T-helper 17 cell (primary cell): ENCODE data around the gene ADAM22. TPM values are rescaled to one million over a fixed set of nuclear protein-coding genes. Genes with fewer than 3 reads are reported as not detected.
"Not testable (repeated sequence)": the region's sequence is repeated elsewhere in the genome, so short reads cannot be mapped to it uniquely, and the experiment has no call there.

Experiments
- ATAC-seq: fragments of 150-1000 bp; cut with Tn5 transposase; 2 replicates; pipeline ENCODE4 v1.10.0; 2021; ENCODE audit warnings: mild to moderate bottlenecking, moderate library complexity
- DNase-seq, 3 donors: peaks; one replicate each; pipeline versions ENCODE4 v3.0.0 to v3.0.0-alpha.2; 2020 to 2021
- H3K9me3 ChIP-seq: one replicate; pipeline ENCODE4 v1.7.0; 2013; ENCODE audit warnings: low read length, mild to moderate bottlenecking; ENCODE audit not compliant: control insufficient read depth, poor library complexity, severe bottlenecking
- H3K27ac Mint-ChIP-seq: one replicate; pipeline ENCODE4 v1.8.0; 2022; ENCODE audit warnings: mild to moderate bottlenecking, moderate library complexity, mixed read lengths
- H3K27me3 Mint-ChIP-seq: one replicate; pipeline ENCODE4 v1.8.0; 2022; ENCODE audit warnings: mixed read lengths
- H3K36me3 Mint-ChIP-seq: one replicate; pipeline ENCODE4 v1.8.0; 2022; ENCODE audit warnings: low read depth, mixed read lengths
- H3K4me1 Mint-ChIP-seq: one replicate; pipeline ENCODE4 v1.8.0; 2022; ENCODE audit warnings: mild to moderate bottlenecking, mixed read lengths
- H3K4me3 Mint-ChIP-seq: one replicate; pipeline ENCODE4 v1.8.0; 2022; ENCODE audit warnings: mild to moderate bottlenecking, moderate library complexity, mixed read lengths
- total RNA-seq, 4 donors: library from RNA in 2 of 4; stranded (reverse) in 2 of 4; gene quantifications; one replicate each; pipeline ENCODE4 v1.2.3 and lab custom pipeline; 2022 to 2026

The ADAM22 gene
- total RNA-seq, 2 donors from 2014 or later, result 2.0 to 3.0 TPM

GRCh38 chr7:88147341-88147740 is 213.3 kb downstream of the ADAM22 start:
- H3K27ac Mint-ChIP-seq, result no peak overlapping the region
- H3K27me3 Mint-ChIP-seq, result no peaks in the 10 kb centered on the region
- H3K4me1 Mint-ChIP-seq, result no peaks in the 10 kb centered on the region
- no peaks in the 10 kb centered on the region for H3K9me3 ChIP-seq
- ATAC-seq (no peak), DNase-seq (no peak)
- H3K36me3 Mint-ChIP-seq, result peaks cover 2% of the 10 kb centered on the region
- no peak overlapping the region for H3K4me3 Mint-ChIP-seq

GRCh38 chr7:88147949-88148348 is 213.9 kb downstream of the ADAM22 start:
- Mint-ChIP-seq H3K27me3 (no peaks in the 10 kb centered on the region), H3K36me3 (peaks cover 2% of the 10 kb centered on the region), H3K4me1 (no peaks in the 10 kb centered on the region), H3K4me3 (no peak overlapping the region), H3K27ac (no peak overlapping the region)
- ATAC-seq (no peak), DNase-seq (no peak)
- H3K9me3 ChIP-seq, result no peaks in the 10 kb centered on the region

GRCh38 chr7:88150033-88150432 is 216.0 kb downstream of the ADAM22 start:
- Mint-ChIP-seq H3K27ac (no peak overlapping the region), H3K4me1 (no peaks in the 10 kb centered on the region), H3K27me3 (no peaks in the 10 kb centered on the region), H3K4me3 (no peak overlapping the region), H3K36me3 (peaks cover 9% of the 10 kb centered on the region)
- H3K9me3 ChIP-seq, result no peaks in the 10 kb centered on the region
- ATAC-seq, result no peak
- no peak for DNase-seq

GRCh38 chr7:88151119-88151790 is 217.2 kb downstream of the ADAM22 start:
- DNase-seq (no peak), ATAC-seq (no peak)
- peaks cover 9% of the 10 kb centered on the region for H3K36me3 Mint-ChIP-seq
- H3K27ac Mint-ChIP-seq, result no peak overlapping the region
- no peaks in the 10 kb centered on the region for H3K9me3 ChIP-seq
- H3K27me3 Mint-ChIP-seq, result no peaks in the 10 kb centered on the region
- H3K4me3 Mint-ChIP-seq, result no peak overlapping the region
- H3K4me1 Mint-ChIP-seq, result no peaks in the 10 kb centered on the region

DNA sequence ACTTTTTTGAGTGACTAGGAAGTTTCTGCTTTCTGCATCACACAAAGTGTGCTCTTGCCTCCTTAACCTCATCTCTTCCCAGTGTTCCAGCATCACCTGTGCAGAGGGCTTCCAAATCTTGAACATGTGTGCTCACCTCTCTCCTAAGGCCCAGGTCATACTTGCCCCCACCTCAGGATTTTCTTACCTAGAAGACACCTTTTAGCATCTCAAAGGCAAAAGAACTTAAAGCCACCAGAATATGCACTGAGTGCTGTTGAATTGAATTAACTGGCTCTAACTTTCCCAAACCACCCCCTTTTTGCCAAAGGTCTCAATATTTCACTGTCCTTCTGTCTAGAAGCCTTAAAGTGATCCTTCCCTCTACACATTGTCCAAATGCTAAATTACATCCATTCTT is 219.3 kb downstream of the ADAM22 start:
- Mint-ChIP-seq H3K27me3 (no peaks in the 10 kb centered on the region), H3K36me3 (peaks cover 8% of the 10 kb centered on the region), H3K27ac (no peak overlapping the region), H3K4me3 (no peak overlapping the region), H3K4me1 (no peaks in the 10 kb centered on the region)
- H3K9me3 ChIP-seq, result no peaks in the 10 kb centered on the region
- no peak for ATAC-seq
- no peak for DNase-seq

DNA sequence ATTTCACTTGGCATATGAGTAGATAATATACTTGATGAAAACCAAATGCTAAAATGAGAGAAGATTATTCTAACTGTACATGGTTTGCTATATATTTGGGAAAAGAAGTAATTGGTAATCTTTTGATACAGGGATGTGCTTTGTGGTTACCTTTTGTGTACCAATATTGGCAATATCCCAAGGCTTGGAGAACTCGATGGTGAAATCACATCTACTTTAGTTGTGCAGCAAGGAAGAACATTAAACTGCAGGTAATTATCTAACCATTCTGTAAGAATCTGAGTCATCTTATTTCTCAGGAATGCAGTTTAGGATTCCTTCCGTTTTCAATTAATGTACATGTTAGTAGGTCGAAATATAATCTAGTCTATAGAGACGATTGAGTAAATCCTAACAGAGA is 221.7 kb downstream of the ADAM22 start:
- Mint-ChIP-seq H3K36me3 (peaks cover 7% of the 10 kb centered on the region), H3K4me1 (no peaks in the 10 kb centered on the region), H3K27me3 (no peaks in the 10 kb centered on the region), H3K27ac (no peak overlapping the region), H3K4me3 (no peak overlapping the region)
- DNase-seq (no peak), ATAC-seq (no peak)
- H3K9me3 ChIP-seq, result no peaks in the 10 kb centered on the region

GRCh38 chr7:88156356-88156755 is 222.3 kb downstream of the ADAM22 start:
- no peak overlapping the region for H3K4me3 Mint-ChIP-seq

GRCh38 chr7:88159741-88160140 is 225.7 kb downstream of the ADAM22 start:
- H3K9me3 ChIP-seq, H3K27ac Mint-ChIP-seq, H3K36me3 Mint-ChIP-seq, ATAC-seq, H3K4me3 Mint-ChIP-seq, H3K27me3 Mint-ChIP-seq, H3K4me1 Mint-ChIP-seq, DNase-seq: not testable (repeated sequence)

More at GRCh38 chr7:88156356-88156755, 222.3 kb downstream of the ADAM22 start:
- no peak for ATAC-seq
- H3K36me3 Mint-ChIP-seq, result peaks cover 7% of the 10 kb centered on the region
- no peak for DNase-seq
- no peaks in the 10 kb centered on the region for H3K9me3 ChIP-seq
- H3K27me3 Mint-ChIP-seq, result no peaks in the 10 kb centered on the region
- H3K27ac Mint-ChIP-seq, result no peak overlapping the region
- H3K4me1 Mint-ChIP-seq, result no peaks in the 10 kb centered on the region

- no peaks in the 10 kb centered on the region for H3K9me3 ChIP-seq
- Mint-ChIP-seq H3K36me3 (peaks cover 2% of the 10 kb centered on the region), H3K27me3 (no peaks in the 10 kb centered on the region), H3K4me1 (peaks cover 2% of the 10 kb centered on the region), H3K27ac (no peak overlapping the region), H3K4me3 (no peak overlapping the region)
- ATAC-seq (no peak), DNase-seq (no peak)
Observed at GRCh38 chr7:88165697-88166096, 231.6 kb downstream of the ADAM22 start.

DNA sequence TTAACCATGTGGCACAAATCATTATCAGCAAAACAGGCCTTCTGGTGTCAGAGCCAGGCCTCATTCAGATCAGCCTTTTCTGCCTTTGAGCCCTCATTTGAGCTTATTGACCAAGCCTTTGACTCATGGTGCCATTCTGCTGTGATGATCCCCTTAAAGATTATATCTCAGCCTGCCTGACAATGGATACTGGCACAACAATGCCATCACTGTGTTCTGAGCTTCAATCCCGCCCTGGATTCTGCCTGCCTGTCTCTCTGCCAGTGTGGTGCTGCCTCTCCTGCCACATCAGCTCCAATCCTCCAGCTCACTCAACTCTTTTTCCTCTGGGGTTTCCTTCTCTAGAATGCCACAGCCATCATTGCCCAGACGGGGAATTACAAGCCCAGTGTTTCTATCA is 233.2 kb downstream of the ADAM22 start:
- Mint-ChIP-seq H3K4me1 (peaks cover 2% of the 10 kb centered on the region), H3K36me3 (no peaks in the 10 kb centered on the region), H3K27me3 (no peaks in the 10 kb centered on the region), H3K4me3 (no peak overlapping the region), H3K27ac (no peak overlapping the region)
- ATAC-seq, result no peak
- no peaks in the 10 kb centered on the region for H3K9me3 ChIP-seq
- DNase-seq, result no peak

GRCh38 chr7:88167721-88168120 is 233.7 kb downstream of the ADAM22 start:
- Mint-ChIP-seq H3K27ac (no peak overlapping the region), H3K27me3 (no peaks in the 10 kb centered on the region), H3K4me3 (no peak overlapping the region), H3K36me3 (no peaks in the 10 kb centered on the region), H3K4me1 (peaks cover 2% of the 10 kb centered on the region)
- no peaks in the 10 kb centered on the region for H3K9me3 ChIP-seq
- no peak for DNase-seq
- ATAC-seq, result no peak

- H3K36me3 Mint-ChIP-seq, result no peaks in the 10 kb centered on the region
- DNase-seq, result no peak
Observed at GRCh38 chr7:88169717-88170320, 235.8 kb downstream of the ADAM22 start.

DNA sequence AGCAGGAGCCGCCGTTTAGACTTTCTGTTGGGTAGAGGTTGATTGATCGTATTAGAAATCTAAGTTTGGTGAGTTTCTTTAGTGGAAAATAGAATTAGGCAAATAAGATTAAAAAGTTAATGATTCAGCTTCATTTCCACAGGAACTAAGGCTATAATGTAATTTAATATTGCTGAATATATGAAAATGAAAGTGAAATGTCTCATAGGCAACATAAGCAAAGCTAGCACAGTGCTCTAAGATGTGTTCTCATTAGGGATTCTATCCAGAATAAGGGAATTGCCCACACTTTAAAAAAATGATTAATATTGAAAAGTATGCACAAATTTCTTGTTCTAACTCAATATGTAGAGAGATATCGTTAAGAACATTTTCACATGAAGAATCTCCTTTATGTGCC is 238.8 kb downstream of the ADAM22 start:
- Mint-ChIP-seq H3K27me3 (no peaks in the 10 kb centered on the region), H3K4me3 (no peak overlapping the region), H3K27ac (no peak overlapping the region), H3K36me3 (no peaks in the 10 kb centered on the region), H3K4me1 (no peaks in the 10 kb centered on the region)
- ATAC-seq (no peak), DNase-seq (no peak)
- H3K9me3 ChIP-seq, result no peaks in the 10 kb centered on the region

More at GRCh38 chr7:88169717-88170320, 235.8 kb downstream of the ADAM22 start:
- no peaks in the 10 kb centered on the region for H3K9me3 ChIP-seq
- H3K27ac Mint-ChIP-seq, result no peak overlapping the region
- no peaks in the 10 kb centered on the region for H3K27me3 Mint-ChIP-seq
- ATAC-seq, result no peak
- H3K4me3 Mint-ChIP-seq, result no peak overlapping the region
- no peaks in the 10 kb centered on the region for H3K4me1 Mint-ChIP-seq

DNA sequence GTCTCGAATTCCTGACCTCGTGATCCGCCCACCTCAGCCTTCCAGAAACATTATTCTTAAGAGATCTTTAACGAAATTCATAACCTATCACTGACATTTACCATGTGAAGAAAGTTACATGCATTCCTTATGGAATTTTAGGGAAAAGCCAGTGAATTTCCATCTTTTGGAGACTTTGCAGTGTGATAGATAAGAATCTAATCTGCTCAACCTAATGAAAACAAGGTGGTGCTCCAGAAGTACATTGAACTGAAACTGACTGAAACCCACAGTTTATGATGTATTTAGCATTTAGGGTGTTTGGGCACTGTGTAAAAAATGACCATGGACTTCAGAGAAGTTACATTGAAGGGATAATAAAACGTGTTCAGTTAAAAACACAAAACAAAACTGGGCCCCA is 242.1 kb downstream of the ADAM22 start:
- Mint-ChIP-seq H3K27ac (no peak overlapping the region), H3K27me3 (no peaks in the 10 kb centered on the region), H3K36me3 (no peaks in the 10 kb centered on the region), H3K4me1 (no peaks in the 10 kb centered on the region), H3K4me3 (no peak overlapping the region)
- DNase-seq (no peak), ATAC-seq (no peak)
- no peaks in the 10 kb centered on the region for H3K9me3 ChIP-seq
